ENCODE results near the gene PIRT. TPM values are rescaled to one million over a fixed set of nuclear protein-coding genes. Genes with fewer than 3 reads are reported as not detected.

PIRT gene
- total RNA-seq, 6 experiments from 2014 or later, result not detected

GRCh38 chr17:10777890-10778289 lies 60.0 kb downstream of the PIRT start:
- Mint-ChIP-seq H3K4me1 (ENCODE audit: low read depth) (no peaks in the 10 kb centered on the region), H3K9me3 (peaks cover 10% of the 10 kb centered on the region; the same call in 1 of the 2 replicates), H3K27ac (no peak overlapping the region), H3K4me3 (no peak overlapping the region), H3K27me3 (ENCODE audit: insufficient read depth) (peaks cover 4% of the 10 kb centered on the region), H3K36me3 (ENCODE audit: low read depth) (no peaks in the 10 kb centered on the region)
- no peak for TF ChIP-seq CTCF (IDR thresholded peaks at IDR 0.05)
- DNase-seq, result no peak

- DNase-seq, result no peak
- Mint-ChIP-seq H3K27me3 (ENCODE audit: insufficient read depth) (peaks cover 4% of the 10 kb centered on the region), H3K27ac (no peak overlapping the region), H3K4me3 (no peak overlapping the region), H3K4me1 (ENCODE audit: low read depth) (no peaks in the 10 kb centered on the region), H3K9me3 (peaks cover 9% of the 10 kb centered on the region), H3K36me3 (ENCODE audit: low read depth) (no peaks in the 10 kb centered on the region)
- no peak for TF ChIP-seq CTCF (IDR thresholded peaks at IDR 0.05)
These were observed 60.6 kb downstream of the PIRT start for GRCh38 chr17:10777131-10777807.

GRCh38 chr17:10776381-10776780 lies 61.5 kb downstream of the PIRT start:
- DNase-seq, result no peak
- no peaks in the 10 kb centered on the region for H3K36me3 Mint-ChIP-seq (ENCODE audit: low read depth)
- H3K27ac Mint-ChIP-seq, result no peak overlapping the region
- H3K4me1 Mint-ChIP-seq (ENCODE audit: low read depth), result no peaks in the 10 kb centered on the region
- peaks cover 4% of the 10 kb centered on the region for H3K27me3 Mint-ChIP-seq (ENCODE audit: insufficient read depth)
- TF ChIP-seq CTCF (IDR thresholded peaks at IDR 0.05), result no peak
- H3K9me3 Mint-ChIP-seq, result peaks cover 15% of the 10 kb centered on the region
- H3K4me3 Mint-ChIP-seq, result no peak overlapping the region

GRCh38 chr17:10775740-10776356 lies 62.0 kb downstream of the PIRT start:
- Mint-ChIP-seq H3K4me3 (no peak overlapping the region), H3K27me3 (ENCODE audit: insufficient read depth) (peaks cover 5% of the 10 kb centered on the region), H3K9me3 (peaks cover 17% of the 10 kb centered on the region), H3K27ac (no peak overlapping the region), H3K4me1 (ENCODE audit: low read depth) (no peaks in the 10 kb centered on the region), H3K36me3 (ENCODE audit: low read depth) (no peaks in the 10 kb centered on the region)
- TF ChIP-seq CTCF (IDR thresholded peaks at IDR 0.05), result no peak
- DNase-seq, result no peak

GRCh38 chr17:10775058-10775457 lies 62.8 kb downstream of the PIRT start:
- Mint-ChIP-seq H3K27me3 (ENCODE audit: insufficient read depth) (peaks cover 7% of the 10 kb centered on the region; the same call in 1 of the 2 replicates), H3K9me3 (peaks cover 17% of the 10 kb centered on the region), H3K27ac (no peak overlapping the region), H3K4me3 (no peak overlapping the region), H3K4me1 (ENCODE audit: low read depth) (no peaks in the 10 kb centered on the region), H3K36me3 (ENCODE audit: low read depth) (no peaks in the 10 kb centered on the region)
- TF ChIP-seq CTCF (IDR thresholded peaks at IDR 0.05), result no peak
- no peak for DNase-seq

Measured in HFFc6 (cell line).